ENCODE results near the gene LENG1.

GRCh38 chr19:54178581-54179261, 19.2 kb upstream of the LENG1 start:
- TF ChIP-seq REST (IDR thresholded peaks at IDR 0.05; ENCODE audit: insufficient replicate concordance, low read depth): no peak
- TF ChIP-seq CTCF (IDR thresholded peaks at IDR 0.05; ENCODE audit: insufficient read depth, low read length): no peak

Measured in HL-60 (cell line).